DMS153 treated with DMSO at 0.1 percent for 48 hours (cell line): ENCODE data around the gene FGGY.
A peak's percentile ranks its signal among the peaks of the same experiment; 100 is the strongest.
"Not testable (repeated sequence)": the region's sequence is repeated elsewhere in the genome, so short reads cannot be mapped to it uniquely, and the experiment has no call there.

ENCODE experiments used
- DNase-seq: peaks from one replicate; lab custom pipeline; 2025; ENCODE audit not compliant: unreplicated experiment; lab: John Stamatoyannopoulos, UW

Gene FGGY

GRCh38 chr1:59296358-59297256 is at the start of gene FGGY:
Gene FGGY, plus strand, starts transcription at chr1:59297094. Its CDS starts 24,456 bp downstream, at chr1:59321550.
- DNase-seq, result peak; percentile 82

GRCh38 chr1:59248758-59249157 is 48.1 kb upstream of the FGGY start:
- DNase-seq, result no peak

- no peak for DNase-seq
Measured at GRCh38 chr1:59249396-59250137, 47.3 kb upstream of the FGGY start.

- DNase-seq, result not testable (repeated sequence)
Measured at GRCh38 chr1:59251061-59251460, 45.8 kb upstream of the FGGY start.

- DNase-seq, result not testable (repeated sequence)
Measured at GRCh38 chr1:59256429-59256828, 40.5 kb upstream of the FGGY start.

GRCh38 chr1:59258412-59259032 is 38.4 kb upstream of the FGGY start:
- DNase-seq, result no peak

GRCh38 chr1:59261537-59261936 is 35.4 kb upstream of the FGGY start:
- DNase-seq, result no peak

- DNase-seq, result no peak
Measured at GRCh38 chr1:59262631-59263030, 34.3 kb upstream of the FGGY start.

- no peak for DNase-seq
Measured at GRCh38 chr1:59263111-59263510, 33.8 kb upstream of the FGGY start.

- DNase-seq, result no peak
Measured at GRCh38 chr1:59265622-59266021, 31.3 kb upstream of the FGGY start.

GRCh38 chr1:59266180-59266926 is 30.5 kb upstream of the FGGY start:
- no peak for DNase-seq

- no peak for DNase-seq
Measured at GRCh38 chr1:59266927-59267293, 30.0 kb upstream of the FGGY start.

- DNase-seq, result no peak
Measured at GRCh38 chr1:59268406-59268805, 28.5 kb upstream of the FGGY start.

- DNase-seq, result no peak
Measured at GRCh38 chr1:59271561-59272260, 25.2 kb upstream of the FGGY start.

- DNase-seq, result no peak
Measured at GRCh38 chr1:59272507-59272906, 24.4 kb upstream of the FGGY start.

GRCh38 chr1:59276439-59276851 is 20.4 kb upstream of the FGGY start:
- DNase-seq, result no peak

GRCh38 chr1:59278780-59279354 is 18.0 kb upstream of the FGGY start:
- no peak for DNase-seq

- no peak for DNase-seq
Measured at GRCh38 chr1:59279645-59280044, 17.2 kb upstream of the FGGY start.

- DNase-seq, result no peak
Measured at GRCh38 chr1:59282951-59283350, 13.9 kb upstream of the FGGY start.

- DNase-seq, result no peak
Measured at GRCh38 chr1:59285691-59286090, 11.2 kb upstream of the FGGY start.
